Peyer's patch (tissue), 4 donors: ENCODE data around the gene SIRPB2.

Source experiments
- POLR2A ChIP-seq, 2 donors: fragments of 450-650 bp; IDR thresholded peaks; one replicate each; pipeline ENCODE4 v1.5.1; 2017; ENCODE audit warnings: antibody characterized with exemption in 2 of 2, mild to moderate bottlenecking in 2 of 2, moderate library complexity in 2 of 2
- TF ChIP-seq, protein P1 (sequence below), 6 experiments: fragments of 450-650 bp in 4 of 6; fragments of 200-600 bp in 2 of 6; sonication (generic) in 1 of 6; IDR thresholded peaks; one replicate each; pipeline ENCODE4 v1.5.1; 2017 to 2019; ENCODE audit warnings: antibody characterized with exemption in 6 of 6, mild to moderate bottlenecking in 3 of 6, moderate library complexity in 1 of 6

DNA sequence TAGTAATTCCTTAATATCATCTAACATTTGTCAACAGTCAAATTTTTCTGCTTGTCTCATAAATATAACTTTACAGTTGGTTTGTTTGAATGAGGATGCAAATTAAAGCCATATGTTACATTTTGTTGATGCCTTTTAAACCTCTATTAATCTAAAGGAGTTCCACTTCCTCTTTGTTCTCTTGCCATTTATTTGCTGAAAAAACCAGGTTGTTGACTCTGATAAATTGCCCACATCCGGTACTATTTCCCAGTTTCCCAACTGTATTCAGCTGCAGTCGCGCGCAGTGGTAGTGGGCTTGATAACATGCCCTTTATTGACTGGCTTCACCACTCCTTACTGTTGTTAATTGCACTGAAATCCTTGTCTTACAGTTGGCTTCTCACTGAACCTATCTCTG is 32.8 kb upstream of the SIRPB2 start:
- TF ChIP-seq, protein P1, sequence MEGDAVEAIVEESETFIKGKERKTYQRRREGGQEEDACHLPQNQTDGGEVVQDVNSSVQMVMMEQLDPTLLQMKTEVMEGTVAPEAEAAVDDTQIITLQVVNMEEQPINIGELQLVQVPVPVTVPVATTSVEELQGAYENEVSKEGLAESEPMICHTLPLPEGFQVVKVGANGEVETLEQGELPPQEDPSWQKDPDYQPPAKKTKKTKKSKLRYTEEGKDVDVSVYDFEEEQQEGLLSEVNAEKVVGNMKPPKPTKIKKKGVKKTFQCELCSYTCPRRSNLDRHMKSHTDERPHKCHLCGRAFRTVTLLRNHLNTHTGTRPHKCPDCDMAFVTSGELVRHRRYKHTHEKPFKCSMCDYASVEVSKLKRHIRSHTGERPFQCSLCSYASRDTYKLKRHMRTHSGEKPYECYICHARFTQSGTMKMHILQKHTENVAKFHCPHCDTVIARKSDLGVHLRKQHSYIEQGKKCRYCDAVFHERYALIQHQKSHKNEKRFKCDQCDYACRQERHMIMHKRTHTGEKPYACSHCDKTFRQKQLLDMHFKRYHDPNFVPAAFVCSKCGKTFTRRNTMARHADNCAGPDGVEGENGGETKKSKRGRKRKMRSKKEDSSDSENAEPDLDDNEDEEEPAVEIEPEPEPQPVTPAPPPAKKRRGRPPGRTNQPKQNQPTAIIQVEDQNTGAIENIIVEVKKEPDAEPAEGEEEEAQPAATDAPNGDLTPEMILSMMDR (IDR thresholded peaks at IDR 0.05): no peak
- no peak for TF ChIP-seq POLR2A (IDR thresholded peaks at IDR 0.05)
